Central memory CD8-positive, alpha-beta T cell (primary cell): ENCODE data around the gene ACOX2.

ENCODE experiments used
- ATAC-seq: fragments of 150-1000 bp; cut with Tn5 transposase; replicated peaks from 2 replicates; pipeline ENCODE4 v1.10.0; 2022; ENCODE audit warnings: mild to moderate bottlenecking, moderate FRiP score, moderate number of reproducible peaks; ENCODE audit not compliant: poor library complexity, severe bottlenecking; ENCODE audit errors: extremely low read depth
- DNase-seq, 2 donors: peaks; one replicate each; pipeline ENCODE4 v3.0.0; 2021; ENCODE audit warnings: low spot score in 2 of 2
- H3K27ac Mint-ChIP-seq: one replicate; pipeline ENCODE4 v1.8.0; 2022; ENCODE audit warnings: low read depth, mild to moderate bottlenecking, moderate library complexity, mixed read lengths
- H3K27me3 Mint-ChIP-seq: one replicate; pipeline ENCODE4 v1.8.0; 2022; ENCODE audit warnings: mixed read lengths
- H3K36me3 Mint-ChIP-seq: one replicate; pipeline ENCODE4 v1.8.0; 2022; ENCODE audit warnings: mild to moderate bottlenecking, moderate library complexity, mixed read lengths; ENCODE audit not compliant: insufficient read depth
- H3K4me1 Mint-ChIP-seq: one replicate; pipeline ENCODE4 v1.8.0; 2022; ENCODE audit warnings: mixed read lengths
- H3K4me3 Mint-ChIP-seq: one replicate; pipeline ENCODE4 v1.8.0; 2022; ENCODE audit warnings: mild to moderate bottlenecking, moderate library complexity, mixed read lengths
- H3K9me3 Mint-ChIP-seq: one replicate; pipeline ENCODE4 v1.8.0; 2022; ENCODE audit warnings: mixed read lengths

ACOX2 gene

GRCh38 chr3:58464866-58465265 lies 72.1 kb downstream of the ACOX2 start:
- Mint-ChIP-seq H3K27ac (no peak overlapping the region), H3K4me1 (peaks cover 11% of the 10 kb centered on the region), H3K36me3 (no peaks in the 10 kb centered on the region), H3K27me3 (no peaks in the 10 kb centered on the region), H3K4me3 (no peak overlapping the region), H3K9me3 (no peaks in the 10 kb centered on the region)
- ATAC-seq: no peak
- no peak for DNase-seq

- no peak for ATAC-seq
- Mint-ChIP-seq H3K36me3 (no peaks in the 10 kb centered on the region), H3K9me3 (no peaks in the 10 kb centered on the region), H3K27me3 (no peaks in the 10 kb centered on the region), H3K4me3 (peak overlapping the region; percentile 13), H3K27ac (no peak overlapping the region), H3K4me1 (peaks cover 11% of the 10 kb centered on the region)
- no peak for DNase-seq
Observed at GRCh38 chr3:58463942-58464271, 73.1 kb downstream of the ACOX2 start.

DNA sequence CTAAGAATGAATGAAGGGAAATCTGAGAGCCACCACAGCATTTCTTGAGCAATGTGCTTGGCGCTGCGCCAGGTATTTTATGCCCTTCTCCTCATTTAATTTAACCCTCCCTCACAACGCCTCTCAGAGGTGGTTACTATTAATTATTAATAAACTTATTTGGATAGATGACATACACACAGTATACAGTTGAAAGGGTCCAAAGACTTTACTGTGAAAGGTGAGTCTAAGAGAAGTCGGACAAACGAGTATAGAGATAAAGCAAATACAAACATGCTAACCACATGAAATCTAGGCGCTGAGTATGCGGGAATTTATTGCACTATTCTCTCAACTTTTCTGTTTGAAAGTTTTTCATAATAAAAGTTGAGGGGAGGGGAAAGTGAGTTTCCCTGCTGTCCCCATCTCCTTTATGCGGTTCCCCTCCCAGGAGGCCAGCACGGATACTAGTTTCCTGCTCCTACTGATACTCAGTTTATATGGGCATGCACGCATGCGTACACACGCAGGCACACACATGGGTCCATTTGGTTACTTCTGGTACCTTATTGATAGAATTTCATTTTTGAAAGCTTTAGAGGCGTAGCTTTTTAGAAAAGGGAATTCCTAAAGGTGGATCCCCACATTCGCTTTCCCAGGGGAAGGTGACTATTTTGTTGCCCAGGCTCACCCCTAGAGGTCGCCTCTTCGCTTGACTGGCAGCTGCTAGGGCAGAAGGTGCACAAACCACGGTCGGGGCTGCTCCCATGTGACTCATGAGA lies 73.6 kb downstream of the ACOX2 start:
- H3K9me3 Mint-ChIP-seq: no peaks in the 10 kb centered on the region
- peak overlapping the region; percentile 13 for H3K4me3 Mint-ChIP-seq
- H3K36me3 Mint-ChIP-seq: no peaks in the 10 kb centered on the region
- DNase-seq (peak; percentile 42 to 55), ATAC-seq (peak; percentile 95)
- H3K27me3 Mint-ChIP-seq: no peaks in the 10 kb centered on the region
- H3K4me1 Mint-ChIP-seq: peaks cover 11% of the 10 kb centered on the region
- H3K27ac Mint-ChIP-seq: no peak overlapping the region

- ATAC-seq: no peak
- Mint-ChIP-seq H3K4me1 (peaks cover 11% of the 10 kb centered on the region), H3K4me3 (no peak overlapping the region), H3K36me3 (no peaks in the 10 kb centered on the region), H3K27me3 (no peaks in the 10 kb centered on the region), H3K27ac (no peak overlapping the region), H3K9me3 (no peaks in the 10 kb centered on the region)
- DNase-seq: no peak
Observed at GRCh38 chr3:58462829-58463180, 74.2 kb downstream of the ACOX2 start.

GRCh38 chr3:58459160-58459559 lies 77.8 kb downstream of the ACOX2 start:
- Mint-ChIP-seq H3K4me3 (no peak overlapping the region), H3K27ac (no peak overlapping the region), H3K36me3 (peaks cover 2% of the 10 kb centered on the region), H3K27me3 (no peaks in the 10 kb centered on the region), H3K9me3 (peaks cover 6% of the 10 kb centered on the region), H3K4me1 (peaks cover 11% of the 10 kb centered on the region)
- ATAC-seq (no peak), DNase-seq (no peak)
